NCI-H2227 (cell line): ENCODE measurements around the gene PRTN3.
"Not testable (repeated sequence)": the region's sequence is repeated elsewhere in the genome, so short reads cannot be mapped to it uniquely, and the experiment has no call there.

ENCODE experiments used
- DNase-seq: peaks from one replicate; lab custom pipeline; 2025; ENCODE audit not compliant: unreplicated experiment; lab: John Stamatoyannopoulos, UW

Gene PRTN3

GRCh38 chr19:843836-844545 lies 3.2 kb downstream of the PRTN3 start:
- DNase-seq: no peak

DNA sequence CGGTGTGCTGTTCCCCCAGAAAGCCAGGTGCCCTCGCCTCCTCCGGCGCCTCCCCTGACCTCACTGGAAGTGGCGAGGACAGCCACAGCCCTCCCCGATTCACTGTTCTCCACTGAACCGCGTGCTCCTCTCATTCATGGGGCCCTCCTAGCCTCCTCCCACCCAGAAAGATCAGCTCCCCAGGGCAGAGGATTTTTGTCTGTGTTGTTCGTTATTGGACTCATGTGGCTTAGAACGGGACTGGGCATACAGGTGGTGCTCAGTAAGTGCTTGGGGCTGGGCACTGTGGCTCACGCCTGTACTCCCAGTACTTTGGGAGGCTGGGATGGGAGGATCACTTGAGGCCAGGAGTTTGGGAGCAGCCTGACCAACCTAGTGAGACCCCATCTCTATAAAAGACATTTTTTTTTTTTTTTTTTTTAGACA lies 3.8 kb downstream of the PRTN3 start:
- DNase-seq: no peak

DNA sequence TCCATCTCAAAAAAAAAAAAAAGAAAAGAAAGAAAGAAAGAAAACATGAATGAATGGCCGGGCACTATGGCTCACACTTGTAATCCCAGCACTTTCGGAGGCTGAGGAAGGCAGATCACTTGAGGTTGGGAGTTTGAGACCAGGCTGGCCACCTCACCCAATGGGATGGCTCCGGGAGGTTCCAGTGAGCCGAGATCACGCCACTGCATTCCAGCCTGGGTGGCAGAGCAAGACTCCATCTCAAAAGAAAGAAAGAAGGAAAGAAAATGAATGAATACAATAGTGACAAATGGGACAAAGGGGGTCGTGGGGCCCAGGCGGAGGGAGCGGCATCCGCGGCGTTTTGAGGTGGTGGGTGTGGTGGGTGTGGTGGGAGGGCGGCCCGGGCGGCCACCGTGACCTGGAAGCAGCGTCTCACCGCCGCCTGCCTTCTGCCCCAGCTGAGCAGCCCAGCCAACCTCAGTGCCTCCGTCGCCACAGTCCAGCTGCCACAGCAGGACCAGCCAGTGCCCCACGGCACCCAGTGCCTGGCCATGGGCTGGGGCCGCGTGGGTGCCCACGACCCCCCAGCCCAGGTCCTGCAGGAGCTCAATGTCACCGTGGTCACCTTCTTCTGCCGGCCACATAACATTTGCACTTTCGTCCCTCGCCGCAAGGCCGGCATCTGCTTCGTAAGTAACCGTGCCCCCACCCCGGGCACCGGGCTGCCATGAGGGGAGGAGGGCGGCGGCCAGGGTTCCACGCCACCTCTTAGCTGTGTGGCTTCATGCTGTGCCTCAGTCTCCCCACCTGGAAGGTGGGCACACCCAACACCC lies 5.1 kb downstream of the PRTN3 start:
- DNase-seq: no peak

- DNase-seq: no peak
Observed at GRCh38 chr19:848386-848921, 7.7 kb downstream of the PRTN3 start.

- DNase-seq: not testable (repeated sequence)
Observed at GRCh38 chr19:849195-849594, 8.4 kb downstream of the PRTN3 start.

GRCh38 chr19:850221-850978 lies 9.6 kb downstream of the PRTN3 start:
- DNase-seq: peak; percentile 80

DNA sequence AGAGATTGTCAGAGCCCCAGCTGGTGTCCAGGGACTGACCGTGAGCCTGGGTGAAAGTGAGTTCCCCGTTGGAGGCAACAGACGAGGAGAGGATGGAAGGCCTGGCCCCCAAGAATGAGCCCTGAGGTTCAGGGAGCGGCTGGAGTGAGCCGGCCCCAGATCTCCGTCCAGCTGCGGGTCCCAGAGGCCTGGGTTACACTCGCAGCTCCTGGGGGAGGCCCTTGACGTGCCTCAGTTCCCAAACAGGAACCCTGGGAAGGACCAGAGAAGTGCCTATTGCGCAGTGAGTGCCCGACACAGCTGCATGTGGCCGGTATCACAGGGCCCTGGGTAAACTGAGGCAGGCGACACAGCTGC lies 10.2 kb downstream of the PRTN3 start:
- no peak for DNase-seq

DNA sequence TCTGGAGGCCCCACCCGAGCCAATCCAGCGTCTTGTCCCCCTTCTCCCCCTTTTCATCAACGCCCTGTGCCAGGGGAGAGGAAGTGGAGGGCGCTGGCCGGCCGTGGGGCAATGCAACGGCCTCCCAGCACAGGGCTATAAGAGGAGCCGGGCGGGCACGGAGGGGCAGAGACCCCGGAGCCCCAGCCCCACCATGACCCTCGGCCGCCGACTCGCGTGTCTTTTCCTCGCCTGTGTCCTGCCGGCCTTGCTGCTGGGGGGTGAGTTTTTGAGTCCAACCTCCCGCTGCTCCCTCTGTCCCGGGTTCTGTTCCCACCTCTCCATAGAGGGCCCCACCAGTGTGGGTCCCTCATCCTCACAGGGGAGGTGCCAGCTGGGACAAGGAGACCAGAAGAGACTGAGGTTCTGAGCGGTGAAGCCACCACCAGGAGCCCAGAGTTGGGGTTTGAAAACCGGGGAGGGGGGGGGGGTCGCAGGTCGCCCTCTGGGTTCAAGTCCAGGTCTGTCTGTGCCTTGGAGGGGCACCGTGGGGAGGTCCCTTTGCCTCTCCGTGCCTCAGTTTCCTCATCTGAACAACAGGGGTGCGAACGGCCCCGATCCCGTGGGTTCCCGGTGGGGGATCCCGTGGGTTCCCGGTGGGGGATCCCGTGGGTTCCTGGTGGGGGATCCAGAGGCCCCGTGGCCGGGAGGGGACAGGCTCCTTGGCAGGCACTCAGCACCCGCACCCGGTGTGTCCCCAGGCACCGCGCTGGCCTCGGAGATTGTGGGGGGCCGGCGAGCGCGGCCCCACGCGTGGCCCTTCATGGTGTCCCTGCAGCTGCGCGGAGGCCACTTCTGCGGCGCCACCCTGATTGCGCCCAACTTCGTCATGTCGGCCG lies 11.6 kb downstream of the PRTN3 start, which contains the start of gene ELANE:
ELANE (plus strand) TSS at position 168 of the 878 bp plus-strand sequence; CDS start at position 194, 26 bp downstream.
- no peak for DNase-seq

DNA sequence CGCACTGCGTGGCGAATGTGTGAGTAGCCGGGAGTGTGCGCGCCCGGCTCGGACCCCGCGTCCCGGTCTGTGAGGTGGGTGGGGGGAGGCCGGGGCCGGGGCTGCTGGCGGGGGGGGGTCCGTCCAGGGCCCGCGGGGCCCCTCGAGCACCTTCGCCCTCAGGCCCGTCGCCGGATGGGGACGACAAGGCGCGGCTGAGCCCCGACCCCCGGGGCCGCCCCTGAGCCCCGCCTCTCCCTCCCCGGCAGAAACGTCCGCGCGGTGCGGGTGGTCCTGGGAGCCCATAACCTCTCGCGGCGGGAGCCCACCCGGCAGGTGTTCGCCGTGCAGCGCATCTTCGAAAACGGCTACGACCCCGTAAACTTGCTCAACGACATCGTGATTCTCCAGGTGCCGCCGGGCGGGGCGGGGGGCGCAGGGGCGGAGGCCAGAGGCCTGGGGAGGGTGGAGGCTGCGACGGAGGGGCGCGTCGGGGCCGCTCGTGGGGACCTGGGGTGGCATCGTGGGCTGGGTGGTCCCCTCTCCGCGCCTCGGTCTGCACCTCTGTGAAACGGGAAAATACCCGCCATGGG lies 12.3 kb downstream of the PRTN3 start:
- no peak for DNase-seq

GRCh38 chr19:853614-854220 lies 12.9 kb downstream of the PRTN3 start:
- not testable (repeated sequence) for DNase-seq

GRCh38 chr19:854549-854948 lies 13.8 kb downstream of the PRTN3 start:
- DNase-seq: no peak

DNA sequence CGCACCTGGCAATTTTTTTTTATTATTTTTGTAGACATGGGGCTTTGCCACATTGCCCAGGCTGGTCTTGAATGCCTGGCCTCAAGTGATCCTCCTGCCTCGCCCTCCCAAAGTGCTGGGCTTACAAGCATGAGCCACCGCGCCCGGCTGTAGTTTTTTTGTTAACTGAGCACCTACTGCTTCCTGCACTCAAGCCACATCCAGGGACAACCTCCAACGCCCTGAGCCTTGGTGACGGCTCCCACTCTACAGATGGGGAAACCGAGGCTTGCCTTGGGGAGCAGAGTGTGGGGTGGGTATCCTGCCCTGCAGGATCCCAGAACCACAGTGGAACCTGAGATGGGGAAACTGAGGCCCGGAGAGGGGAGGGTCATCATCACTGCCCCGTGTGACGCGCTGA lies 14.3 kb downstream of the PRTN3 start:
- DNase-seq: no peak

DNA sequence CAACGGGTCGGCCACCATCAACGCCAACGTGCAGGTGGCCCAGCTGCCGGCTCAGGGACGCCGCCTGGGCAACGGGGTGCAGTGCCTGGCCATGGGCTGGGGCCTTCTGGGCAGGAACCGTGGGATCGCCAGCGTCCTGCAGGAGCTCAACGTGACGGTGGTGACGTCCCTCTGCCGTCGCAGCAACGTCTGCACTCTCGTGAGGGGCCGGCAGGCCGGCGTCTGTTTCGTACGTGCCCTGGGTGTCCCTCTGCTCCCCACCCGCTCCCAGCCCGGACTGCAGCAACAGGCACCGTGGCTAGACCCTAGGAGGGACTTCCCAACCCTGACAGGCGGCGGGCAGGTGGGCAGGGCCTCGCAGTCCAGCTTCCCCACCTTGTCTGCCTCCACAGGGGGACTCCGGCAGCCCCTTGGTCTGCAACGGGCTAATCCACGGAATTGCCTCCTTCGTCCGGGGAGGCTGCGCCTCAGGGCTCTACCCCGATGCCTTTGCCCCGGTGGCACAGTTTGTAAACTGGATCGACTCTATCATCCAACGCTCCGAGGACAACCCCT lies 14.8 kb downstream of the PRTN3 start:
- DNase-seq: no peak

- DNase-seq: no peak
Observed at GRCh38 chr19:858284-858683, 17.5 kb downstream of the PRTN3 start.

DNA sequence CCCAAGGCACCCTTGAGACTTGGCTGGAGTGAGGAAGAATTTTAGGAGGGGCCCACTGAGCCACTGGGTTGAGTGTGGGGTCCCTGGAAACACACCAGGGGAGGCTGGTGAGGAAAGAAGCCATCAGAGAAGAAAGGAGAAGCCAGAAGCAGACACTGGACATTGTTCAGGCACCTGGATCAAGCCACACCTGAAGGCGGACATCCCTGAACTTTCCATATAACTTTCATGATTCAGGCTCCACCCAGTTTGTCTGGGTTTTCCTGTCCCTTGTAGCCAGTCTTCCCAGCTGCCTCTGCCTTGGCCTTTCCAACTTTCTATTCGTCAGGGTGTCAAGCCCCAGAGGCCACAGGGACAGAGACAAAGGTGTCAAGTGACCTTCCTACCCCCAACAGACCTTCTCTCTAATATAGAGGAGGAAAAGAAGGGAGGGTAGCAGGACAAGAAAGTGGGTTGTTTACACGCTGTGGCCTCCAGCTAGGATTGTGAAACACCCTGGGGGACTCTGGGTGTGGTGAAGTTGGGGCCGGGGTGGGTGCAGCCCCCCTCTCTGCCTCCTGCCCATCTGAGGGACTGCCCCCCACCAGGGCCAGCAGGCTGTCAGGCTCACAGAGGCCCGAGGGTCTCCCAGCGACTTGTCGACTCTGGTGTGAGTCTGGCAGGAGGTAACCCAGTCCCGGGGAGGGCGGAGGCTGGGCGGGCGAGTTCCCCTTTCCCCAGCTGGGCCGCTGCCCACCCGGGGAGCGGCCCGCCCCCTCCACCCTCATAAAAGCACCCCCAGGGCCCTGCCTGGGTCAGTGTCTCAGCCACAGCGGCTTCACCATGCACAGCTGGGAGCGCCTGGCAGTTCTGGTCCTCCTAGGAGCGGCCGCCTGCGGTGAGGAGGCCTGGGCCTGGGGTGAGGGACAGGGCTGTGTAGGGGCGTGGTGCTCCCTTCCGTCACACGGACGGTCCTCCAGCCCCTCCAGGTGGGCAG lies 18.4 kb downstream of the PRTN3 start, which contains the start of gene CFD:
CFD (plus strand) TSS at position 797 of the 976 bp plus-strand sequence; CDS start at position 823, 26 bp downstream.
- no peak for DNase-seq

DNA sequence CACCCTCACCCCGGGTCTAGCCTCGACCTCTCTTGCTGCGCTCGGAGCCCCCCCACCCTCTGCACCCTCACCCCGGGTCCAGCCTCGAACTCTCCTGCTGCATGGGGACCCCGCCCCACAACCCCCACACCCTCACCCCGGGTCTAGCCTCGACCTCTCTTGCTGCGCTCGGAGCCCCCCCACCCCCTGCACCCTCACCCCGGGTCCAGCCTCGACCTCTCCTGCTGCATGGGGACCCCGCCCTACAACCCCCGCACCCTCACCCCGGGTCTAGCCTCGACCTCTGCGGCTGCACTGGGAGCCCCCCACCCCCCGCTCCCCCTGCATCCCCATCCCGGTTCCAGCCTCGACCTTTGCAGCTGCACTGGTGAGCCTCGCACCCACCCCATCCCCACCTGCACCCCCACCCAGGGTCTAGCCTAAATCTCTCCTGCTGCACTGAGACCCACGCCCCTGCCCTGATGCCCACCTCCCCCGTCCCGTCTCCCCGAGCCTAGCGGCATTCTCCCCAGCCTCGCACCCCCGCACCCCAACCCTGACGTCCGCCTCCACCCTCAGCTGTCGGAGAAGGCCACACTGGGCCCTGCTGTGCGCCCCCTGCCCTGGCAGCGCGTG lies 20.4 kb downstream of the PRTN3 start:
- DNase-seq: no peak

DNA sequence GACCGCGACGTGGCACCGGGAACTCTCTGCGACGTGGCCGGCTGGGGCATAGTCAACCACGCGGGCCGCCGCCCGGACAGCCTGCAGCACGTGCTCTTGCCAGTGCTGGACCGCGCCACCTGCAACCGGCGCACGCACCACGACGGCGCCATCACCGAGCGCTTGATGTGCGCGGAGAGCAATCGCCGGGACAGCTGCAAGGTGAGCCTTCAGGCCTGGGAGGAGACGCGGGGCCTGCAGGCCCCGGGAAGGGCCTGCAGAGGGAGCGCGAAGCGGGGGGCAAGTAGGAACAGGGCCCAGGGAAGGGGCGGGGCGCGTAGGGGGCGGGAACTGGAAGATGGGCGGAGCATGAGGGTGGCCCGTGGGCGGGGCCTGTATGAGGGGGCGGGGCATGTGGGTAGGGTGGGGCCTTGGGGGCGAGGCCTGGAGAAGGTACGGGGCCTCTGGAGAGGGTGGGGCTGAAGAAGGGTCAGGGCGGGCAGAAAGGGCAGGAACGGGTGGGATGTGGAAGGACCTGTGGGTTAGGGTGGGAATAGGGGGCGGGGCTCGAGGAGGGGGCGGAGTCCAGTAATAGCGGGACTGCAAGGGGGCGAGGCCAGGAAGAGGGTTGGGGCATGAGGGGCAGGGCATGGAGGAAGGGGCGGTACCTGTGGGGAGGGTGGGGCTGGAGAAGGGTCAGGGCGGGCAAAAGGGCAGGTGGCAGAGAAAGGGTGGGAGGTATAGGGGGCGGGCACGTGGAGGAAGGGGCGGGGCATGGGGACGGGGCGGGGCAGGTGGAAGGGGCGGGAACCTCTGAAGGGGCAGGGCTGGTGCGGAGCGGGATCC lies 21.2 kb downstream of the PRTN3 start:
- DNase-seq: no peak
